ENCODE data around the gene ZNF32. TPM values are rescaled to one million over a fixed set of nuclear protein-coding genes. Genes with fewer than 3 reads are reported as not detected.

ZNF32 gene
- total RNA-seq, 2 experiments from 2014 or later, result 12.5 to 13.7 TPM

DNA sequence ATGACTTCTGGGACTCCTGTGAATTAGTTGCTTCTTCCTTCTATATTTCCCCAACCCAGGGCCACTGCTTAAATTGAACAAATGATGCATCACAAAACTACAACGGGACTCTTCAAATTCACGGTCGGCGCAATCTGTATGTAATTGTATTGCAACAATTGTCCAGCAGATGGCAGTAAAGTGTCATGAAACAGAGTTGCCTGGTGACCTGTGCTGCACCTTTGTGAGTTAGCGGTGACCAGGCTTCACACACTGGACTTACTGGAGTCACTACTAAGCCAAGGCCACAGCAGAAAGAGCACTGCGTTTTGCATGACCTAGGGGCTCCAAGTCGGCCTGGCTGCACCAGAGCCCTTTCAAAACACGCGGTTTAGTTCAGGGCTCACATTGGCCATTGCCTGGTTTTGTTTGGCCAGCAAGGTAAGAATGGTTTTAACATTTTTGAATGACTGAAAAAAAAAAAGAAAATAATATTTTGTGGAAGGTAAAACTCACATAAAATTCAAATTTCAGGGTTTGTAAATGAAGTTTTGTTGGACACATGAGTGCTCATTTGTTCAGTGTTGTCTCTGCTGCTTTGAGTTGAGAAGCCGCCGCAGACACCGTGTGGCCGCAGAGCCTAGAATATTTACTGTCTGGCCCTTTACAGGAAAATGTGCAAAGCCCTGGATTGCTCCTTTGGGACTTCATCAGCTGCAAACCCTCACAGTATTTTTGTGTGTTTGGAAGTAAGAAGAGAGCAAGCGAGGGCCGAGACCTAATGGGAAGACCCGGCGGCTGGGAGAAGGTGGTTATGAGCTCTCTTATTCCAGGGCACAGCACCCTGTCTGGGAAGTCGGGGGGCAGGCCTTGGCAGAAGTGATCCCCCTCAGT, 23.2 kb upstream of the ZNF32 start:
- intact Hi-C loops (cut with micrococcal nuclease), result loop anchor here (5.0 kb wide), 2 partner anchors 715 to 1190 kb away; partner anchors contain the start of gene CXCL12
- ATAC-seq (peak; percentile 71), DNase-seq (peak; percentile 53)
- ChIA-PET POLR2A (no interaction called here), CTCF (interaction anchor here (1.0 to 3.0 kb wide), 6 partner anchors 9 to 715 kb away, joined by 3 to 26 read pairs (median 10); no protein-coding TSS in a partner anchor)
- Mint-ChIP-seq H3K4me1 (ENCODE audit: low read depth) (peaks cover 3% of the 10 kb centered on the region), H3K4me3 (no peak overlapping the region), H3K27ac (no peak overlapping the region), H3K9me3 (no peaks in the 10 kb centered on the region), H3K36me3 (ENCODE audit: low read depth) (no peaks in the 10 kb centered on the region), H3K27me3 (peaks cover 29% of the 10 kb centered on the region)
- TF ChIP-seq, protein P1, sequence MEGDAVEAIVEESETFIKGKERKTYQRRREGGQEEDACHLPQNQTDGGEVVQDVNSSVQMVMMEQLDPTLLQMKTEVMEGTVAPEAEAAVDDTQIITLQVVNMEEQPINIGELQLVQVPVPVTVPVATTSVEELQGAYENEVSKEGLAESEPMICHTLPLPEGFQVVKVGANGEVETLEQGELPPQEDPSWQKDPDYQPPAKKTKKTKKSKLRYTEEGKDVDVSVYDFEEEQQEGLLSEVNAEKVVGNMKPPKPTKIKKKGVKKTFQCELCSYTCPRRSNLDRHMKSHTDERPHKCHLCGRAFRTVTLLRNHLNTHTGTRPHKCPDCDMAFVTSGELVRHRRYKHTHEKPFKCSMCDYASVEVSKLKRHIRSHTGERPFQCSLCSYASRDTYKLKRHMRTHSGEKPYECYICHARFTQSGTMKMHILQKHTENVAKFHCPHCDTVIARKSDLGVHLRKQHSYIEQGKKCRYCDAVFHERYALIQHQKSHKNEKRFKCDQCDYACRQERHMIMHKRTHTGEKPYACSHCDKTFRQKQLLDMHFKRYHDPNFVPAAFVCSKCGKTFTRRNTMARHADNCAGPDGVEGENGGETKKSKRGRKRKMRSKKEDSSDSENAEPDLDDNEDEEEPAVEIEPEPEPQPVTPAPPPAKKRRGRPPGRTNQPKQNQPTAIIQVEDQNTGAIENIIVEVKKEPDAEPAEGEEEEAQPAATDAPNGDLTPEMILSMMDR (IDR thresholded peaks at IDR 0.05), result peak; percentile 84

DNA sequence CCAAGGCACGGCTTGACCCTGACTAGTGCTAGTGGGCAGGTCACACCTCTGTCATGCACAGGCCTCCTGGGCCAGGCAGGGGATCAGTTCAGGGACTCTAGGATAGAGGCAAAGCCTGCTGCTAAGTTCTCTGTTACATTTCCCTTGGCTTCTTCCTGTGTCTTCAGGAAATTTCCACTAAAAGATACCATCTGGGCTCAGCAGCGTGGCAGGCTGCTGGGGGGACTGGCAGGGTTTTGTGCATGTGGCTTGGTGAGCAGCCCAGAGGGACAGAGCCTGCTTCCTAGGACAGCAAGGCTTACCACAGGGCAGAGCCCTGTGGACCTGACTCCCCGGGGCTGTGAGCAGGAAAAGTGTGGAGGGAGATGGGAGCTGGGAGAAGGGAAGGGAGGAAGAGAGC, 20.7 kb upstream of the ZNF32 start:
- ATAC-seq (no peak), DNase-seq (no peak)
- Mint-ChIP-seq H3K9me3 (no peaks in the 10 kb centered on the region), H3K4me1 (ENCODE audit: low read depth) (peaks cover 4% of the 10 kb centered on the region), H3K4me3 (no peak overlapping the region), H3K27ac (no peak overlapping the region), H3K27me3 (peaks cover 28% of the 10 kb centered on the region), H3K36me3 (ENCODE audit: low read depth) (no peaks in the 10 kb centered on the region)
- ChIA-PET POLR2A (no interaction called here), CTCF (interaction anchor here (1.7 to 2.6 kb wide), 3 partner anchors 14 to 717 kb away, joined by 8 to 13 read pairs (median 9); no protein-coding TSS in a partner anchor)
- intact Hi-C loops (cut with micrococcal nuclease), result no loop called here
- TF ChIP-seq, protein P1 (IDR thresholded peaks at IDR 0.05), result no peak

DNA sequence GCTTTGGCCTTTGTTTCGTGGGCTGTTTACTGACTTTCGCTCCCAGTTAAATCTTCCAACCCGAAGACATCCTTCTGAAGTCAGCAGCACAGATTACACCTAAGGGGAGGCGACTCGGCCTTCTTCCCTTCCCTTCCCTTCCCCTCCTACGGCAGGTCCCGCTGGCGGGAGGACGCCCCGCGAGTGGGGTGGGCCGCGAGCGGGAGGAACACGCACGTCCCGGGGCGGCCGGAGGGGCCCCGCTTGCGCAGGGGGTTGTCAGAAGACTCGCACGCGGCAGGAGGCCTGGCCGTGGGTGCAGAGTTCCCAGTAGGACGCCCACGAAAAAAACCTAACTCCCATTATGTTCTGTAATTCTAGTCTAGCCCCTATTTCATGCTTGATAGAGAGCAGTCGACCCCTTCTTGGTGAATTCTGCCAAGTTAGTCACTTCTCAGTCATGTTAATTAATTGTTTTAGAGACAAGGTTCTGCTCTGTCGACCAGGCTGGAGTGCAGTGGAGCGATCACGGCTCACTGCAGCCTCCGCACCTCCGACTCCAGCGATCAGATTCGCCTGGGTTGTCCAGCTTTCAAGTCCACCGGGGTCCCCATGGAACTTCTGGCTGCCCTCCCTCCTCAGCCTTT, 19.2 kb upstream of the ZNF32 start:
- intact Hi-C loops (cut with micrococcal nuclease), result no loop called here
- H3K4me3 Mint-ChIP-seq, result no peak overlapping the region
- H3K36me3 Mint-ChIP-seq (ENCODE audit: low read depth), result no peaks in the 10 kb centered on the region
- ChIA-PET POLR2A (no interaction called here), CTCF (interaction anchor here (1.2 kb wide), 1 partner anchor 15 kb away, joined by 3 read pairs; no protein-coding TSS in a partner anchor)
- peaks cover 2% of the 10 kb centered on the region for H3K9me3 Mint-ChIP-seq
- DNase-seq (no peak), ATAC-seq (no peak)
- TF ChIP-seq, protein P1 (IDR thresholded peaks at IDR 0.05), result no peak
- H3K27ac Mint-ChIP-seq, result no peak overlapping the region
- H3K4me1 Mint-ChIP-seq (ENCODE audit: low read depth), result peaks cover 4% of the 10 kb centered on the region
- peaks cover 23% of the 10 kb centered on the region for H3K27me3 Mint-ChIP-seq

DNA sequence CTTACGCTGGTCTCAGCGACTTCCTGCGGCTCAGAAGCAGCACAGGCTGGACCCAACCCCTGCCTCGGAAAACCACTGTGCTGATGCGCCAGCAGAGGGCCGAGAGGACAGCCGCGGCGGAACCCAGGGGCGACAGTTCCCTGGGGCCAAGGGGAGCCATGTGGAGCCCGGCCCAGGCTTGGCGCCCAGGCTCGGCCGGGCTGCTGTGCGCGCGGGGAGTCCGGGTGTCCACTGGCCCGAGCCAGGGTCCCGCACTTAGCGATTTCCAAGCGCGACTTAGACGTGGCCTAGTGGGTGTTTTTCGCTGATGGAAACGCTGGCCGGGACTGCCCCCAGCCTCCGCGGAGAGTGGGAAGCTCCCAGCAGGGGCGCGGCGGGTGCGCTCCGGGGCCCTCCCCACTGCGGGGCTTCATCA, 18.6 kb upstream of the ZNF32 start:
- POLR2A ChIA-PET, result no interaction called here
- DNase-seq (no peak), ATAC-seq (no peak)
- TF ChIP-seq, protein P1 (IDR thresholded peaks at IDR 0.05), result no peak
- peaks cover 4% of the 10 kb centered on the region for H3K4me1 Mint-ChIP-seq (ENCODE audit: low read depth)
- peaks cover 22% of the 10 kb centered on the region for H3K27me3 Mint-ChIP-seq
- CTCF ChIA-PET, result interaction anchor here (1.2 kb wide), 1 partner anchor 16 kb away, joined by 3 read pairs; no protein-coding TSS in a partner anchor
- no peaks in the 10 kb centered on the region for H3K36me3 Mint-ChIP-seq (ENCODE audit: low read depth)
- H3K9me3 Mint-ChIP-seq, result peaks cover 2% of the 10 kb centered on the region
- intact Hi-C loops (cut with micrococcal nuclease), result no loop called here
- H3K27ac Mint-ChIP-seq, result no peak overlapping the region
- no peak overlapping the region for H3K4me3 Mint-ChIP-seq
